HG03025 (cell line): ENCODE results near the gene PPP1R18.
"Not testable (repeated sequence)": the region's sequence is repeated elsewhere in the genome, so short reads cannot be mapped to it uniquely, and the experiment has no call there.

Source experiments
- ATAC-seq: cut with Tn5 transposase; IDR thresholded peaks from one replicate; pipeline ENCODE4 v1.9.1; 2021; ENCODE audit warnings: mild to moderate bottlenecking, moderate library complexity; ENCODE audit not compliant: unreplicated experiment, low FRiP score

The PPP1R18 gene

GRCh38 chr6:30720738-30721197, 34.3 kb upstream of the PPP1R18 start:
- ATAC-seq: no peak

- no peak for ATAC-seq
Observed at GRCh38 chr6:30719791-30720737, 33.6 kb upstream of the PPP1R18 start, which contains the start of gene TUBB. Gene TUBB (plus strand): TSS chr6:30720352. CDS start chr6:30720507, 155 bp downstream.

- ATAC-seq: no peak
Observed at GRCh38 chr6:30719356-30719755, 32.9 kb upstream of the PPP1R18 start.

- not testable (repeated sequence) for ATAC-seq
Observed at GRCh38 chr6:30717845-30718720, 31.6 kb upstream of the PPP1R18 start.

- peak; percentile 70 for ATAC-seq
Observed at GRCh38 chr6:30717129-30717844, 30.8 kb upstream of the PPP1R18 start, which contains the start of gene MDC1. Gene MDC1 (minus strand): TSS chr6:30717281. CDS start chr6:30715175, 2,106 bp downstream.

- no peak for ATAC-seq
Observed at GRCh38 chr6:30716879-30717128, 30.4 kb upstream of the PPP1R18 start.

- no peak for ATAC-seq
Observed at GRCh38 chr6:30714263-30714662, 27.8 kb upstream of the PPP1R18 start.

- ATAC-seq: no peak
Observed at GRCh38 chr6:30712441-30712945, 26.0 kb upstream of the PPP1R18 start.

GRCh38 chr6:30711758-30712380, 25.4 kb upstream of the PPP1R18 start:
- no peak for ATAC-seq

GRCh38 chr6:30709101-30709868, 22.8 kb upstream of the PPP1R18 start:
- ATAC-seq: no peak

- no peak for ATAC-seq
Observed at GRCh38 chr6:30707281-30707850, 20.9 kb upstream of the PPP1R18 start.

- no peak for ATAC-seq
Observed at GRCh38 chr6:30705620-30706019, 19.2 kb upstream of the PPP1R18 start.

- no peak for ATAC-seq
Observed at GRCh38 chr6:30703821-30704220, 17.4 kb upstream of the PPP1R18 start.

- ATAC-seq: no peak
Observed at GRCh38 chr6:30703011-30703410, 16.6 kb upstream of the PPP1R18 start.

GRCh38 chr6:30700340-30700739, 13.9 kb upstream of the PPP1R18 start:
- ATAC-seq: no peak

- ATAC-seq: no peak
Observed at GRCh38 chr6:30696432-30696831, 10.0 kb upstream of the PPP1R18 start.

GRCh38 chr6:30691208-30691847, 4.9 kb upstream of the PPP1R18 start:
- ATAC-seq: no peak
